ENCODE data around the gene HRH1. TPM values are rescaled to one million over a fixed set of nuclear protein-coding genes. Genes with fewer than 3 reads are reported as not detected.

Gene HRH1
- total RNA-seq, 3 donors from 2014 or later (not counting 1 experiment from before 2014, with no cell fraction given), result not detected

- H3K4me1 Mint-ChIP-seq, result peaks cover 64 to 66% of the 10 kb centered on the region in 2 donors
- intact Hi-C loops (cut with micrococcal nuclease), result loop anchor here (1.0 to 5.0 kb wide), 4 partner anchors 9 to 350 kb away; partner anchors contain the start of genes ATG7 and VGLL4
- H3K27ac Mint-ChIP-seq, result peak overlapping the region; percentile 94
- no peak for TF ChIP-seq CTCF (IDR thresholded peaks at IDR 0.05)
- 66% methylated on average over 4 of the region's 5 CpGs for WGBS (ENCODE audit: insufficient coverage)
- H3K27ac ChIP-seq (ENCODE audit: low read length), result peak overlapping the region; percentile 89
- H3K4me3 ChIP-seq (ENCODE audit: low read length), result no peak overlapping the region
- no peaks in the 10 kb centered on the region for H3K36me3 ChIP-seq (ENCODE audit: control insufficient read depth, insufficient read depth, low read length)
- H3K27me3 Mint-ChIP-seq (ENCODE audit: low read depth in 2 of 2), result no peaks in the 10 kb centered on the region
- no peaks in the 10 kb centered on the region for H3K9me3 Mint-ChIP-seq
- H3K4me1 ChIP-seq (ENCODE audit: control insufficient read depth, insufficient read depth, low read length), result peaks cover 36% of the 10 kb centered on the region
- ATAC-seq, result no peak
- peak in 1 of 2 donors; percentile 28 for DNase-seq
- H3K36me3 Mint-ChIP-seq, result no peaks in the 10 kb centered on the region
- H3K27me3 ChIP-seq (ENCODE audit: control insufficient read depth, insufficient read depth, low read length), result no peaks in the 10 kb centered on the region
- peak overlapping the region; percentile 74 for H3K4me3 Mint-ChIP-seq
- no peaks in the 10 kb centered on the region for H3K9me3 ChIP-seq (ENCODE audit: control insufficient read depth, insufficient read depth, low read length)
These were observed 137.5 kb downstream of the HRH1 start for GRCh38 chr3:11291808-11292207.

- peaks cover 12% of the 10 kb centered on the region for H3K4me1 ChIP-seq (ENCODE audit: control insufficient read depth, insufficient read depth, low read length)
- Mint-ChIP-seq H3K4me3 (no peak overlapping the region), H3K27me3 (ENCODE audit: low read depth in 2 of 2) (no peaks in the 10 kb centered on the region), H3K27ac (peak overlapping the region in 1 of 2 donors; percentile 61), H3K4me1 (peaks cover 39 to 41% of the 10 kb centered on the region in 2 donors), H3K36me3 (no peaks in the 10 kb centered on the region), H3K9me3 (no peaks in the 10 kb centered on the region)
- H3K27me3 ChIP-seq (ENCODE audit: control insufficient read depth, insufficient read depth, low read length), result no peaks in the 10 kb centered on the region
- no peak for TF ChIP-seq CTCF (IDR thresholded peaks at IDR 0.05)
- DNase-seq (no peak), ATAC-seq (no peak)
- no peak overlapping the region for H3K27ac ChIP-seq (ENCODE audit: low read length)
- WGBS (ENCODE audit: insufficient coverage), result 96% methylated on average over 4 of the region's 4 CpGs
- intact Hi-C loops (cut with micrococcal nuclease), result no loop called here
- peaks cover 21% of the 10 kb centered on the region for H3K36me3 ChIP-seq (ENCODE audit: control insufficient read depth, insufficient read depth, low read length)
- no peaks in the 10 kb centered on the region for H3K9me3 ChIP-seq (ENCODE audit: control insufficient read depth, insufficient read depth, low read length)
- no peak overlapping the region for H3K4me3 ChIP-seq (ENCODE audit: low read length)
These were observed 142.8 kb downstream of the HRH1 start for GRCh38 chr3:11297126-11297525.

- DNase-seq (peak in 1 of 2 donors; percentile 48), ATAC-seq (peak; percentile 96 to 98 (median 96))
- Histone ChIP-seq H3K4me3 (ENCODE audit: low read length) (no peak overlapping the region), H3K27me3 (ENCODE audit: control insufficient read depth, insufficient read depth, low read length) (no peaks in the 10 kb centered on the region), H3K27ac (ENCODE audit: low read length) (peak overlapping the region; percentile 84), H3K9me3 (ENCODE audit: control insufficient read depth, insufficient read depth, low read length) (no peaks in the 10 kb centered on the region), H3K36me3 (ENCODE audit: control insufficient read depth, insufficient read depth, low read length) (peaks cover 24% of the 10 kb centered on the region), H3K4me1 (ENCODE audit: control insufficient read depth, insufficient read depth, low read length) (peaks cover 8% of the 10 kb centered on the region)
- Mint-ChIP-seq H3K9me3 (no peaks in the 10 kb centered on the region), H3K4me3 (peak overlapping the region; percentile 59), H3K27ac (peak overlapping the region; percentile 90 to 92), H3K4me1 (peaks cover 42 to 44% of the 10 kb centered on the region in 2 donors), H3K36me3 (peaks cover 7% of the 10 kb centered on the region), H3K27me3 (ENCODE audit: low read depth in 2 of 2) (no peaks in the 10 kb centered on the region)
- 52% methylated on average over 3 of the region's 3 CpGs for WGBS (ENCODE audit: insufficient coverage)
- intact Hi-C loops (cut with micrococcal nuclease), result loop anchor here (1.0 kb wide), 2 partner anchors 10 to 29 kb away; partner anchors contain the start of gene ATG7
- TF ChIP-seq CTCF (IDR thresholded peaks at IDR 0.05), result no peak
These were observed 146.7 kb downstream of the HRH1 start for GRCh38 chr3:11300970-11301369.

GRCh38 chr3:11302444-11302843, 148.2 kb downstream of the HRH1 start:
- H3K27ac ChIP-seq (ENCODE audit: low read length), result no peak overlapping the region
- H3K9me3 Mint-ChIP-seq, result no peaks in the 10 kb centered on the region
- H3K36me3 Mint-ChIP-seq, result peaks cover 7% of the 10 kb centered on the region
- peak overlapping the region; percentile 43 for H3K4me3 Mint-ChIP-seq
- H3K27ac Mint-ChIP-seq, result peak overlapping the region; percentile 36 to 90
- peaks cover 23% of the 10 kb centered on the region for H3K4me1 ChIP-seq (ENCODE audit: control insufficient read depth, insufficient read depth, low read length)
- intact Hi-C loops (cut with micrococcal nuclease), result no loop called here
- no peak for DNase-seq
- H3K36me3 ChIP-seq (ENCODE audit: control insufficient read depth, insufficient read depth, low read length), result peaks cover 33% of the 10 kb centered on the region
- no peak for ATAC-seq
- no peaks in the 10 kb centered on the region for H3K27me3 Mint-ChIP-seq (ENCODE audit: low read depth in 2 of 2)
- H3K4me3 ChIP-seq (ENCODE audit: low read length), result no peak overlapping the region
- peaks cover 42 to 48% of the 10 kb centered on the region in 2 donors for H3K4me1 Mint-ChIP-seq
- TF ChIP-seq CTCF (IDR thresholded peaks at IDR 0.05), result no peak
- no peaks in the 10 kb centered on the region for H3K27me3 ChIP-seq (ENCODE audit: control insufficient read depth, insufficient read depth, low read length)
- no peaks in the 10 kb centered on the region for H3K9me3 ChIP-seq (ENCODE audit: control insufficient read depth, insufficient read depth, low read length)
